Keratinocyte (primary cell): Measurements from ENCODE around the gene EVL. TPM values are rescaled to one million over a fixed set of nuclear protein-coding genes. Genes with fewer than 3 reads are reported as not detected.

Source experiments
- DNase-seq: peaks from one replicate; pipeline ENCODE4 v3.0.0-alpha.2; 2011; ENCODE audit warnings: low read depth, missing footprints, low spot score
- FAIRE-seq: peaks from 2 replicates; lab custom pipeline; 2011; peaks lifted over from hg19 to GRCh38; lab: Jason Lieb, UNC
- H2AFZ ChIP-seq: 2 replicates; pipeline ENCODE4 v1.6.0; 2012; ENCODE audit warnings: low read length, control low read depth, inconsistent platforms; ENCODE audit not compliant: control insufficient read depth
- H3K27ac ChIP-seq: 2 replicates; pipeline ENCODE4 v1.5.1; 2011; ENCODE audit warnings: low read length; ENCODE audit not compliant: control insufficient read depth, insufficient read depth
- H3K27me3 ChIP-seq: 3 replicates; pipeline ENCODE4 v1.6.0; 2011; ENCODE audit warnings: low read length; ENCODE audit not compliant: control insufficient read depth, insufficient read depth; ENCODE audit errors: extremely low read depth
- H3K36me3 ChIP-seq, 2 experiments: 2 replicates in 1 of 2; 3 replicates in 1 of 2; pipeline ENCODE4 v1.5.1; 2011; ENCODE audit warnings: low read length in 2 of 2, mild to moderate bottlenecking in 1 of 2; ENCODE audit not compliant: control insufficient read depth in 2 of 2, insufficient read depth in 2 of 2; ENCODE audit errors: extremely low read depth in 1 of 2
- H3K4me1 ChIP-seq: 3 replicates; pipeline ENCODE4 v1.5.1; 2011; ENCODE audit warnings: low read length; ENCODE audit not compliant: control insufficient read depth, insufficient read depth; ENCODE audit errors: extremely low read depth
- H3K4me2 ChIP-seq: 3 replicates; pipeline ENCODE4 v1.6.0; 2011; ENCODE audit warnings: low read depth, low read length; ENCODE audit not compliant: control insufficient read depth, insufficient read depth; ENCODE audit errors: extremely low read depth
- H3K4me3 ChIP-seq, 3 experiments: fragments of 200-600 bp in 1 of 3; sonication (generic) in 1 of 3; 2 replicates in 2 of 3; 3 replicates in 1 of 3; pipeline ENCODE4 v1.5.1; 2011 to 2016; ENCODE audit warnings: low read length in 3 of 3, mild to moderate bottlenecking in 3 of 3, control low read depth in 2 of 3, inconsistent platforms in 1 of 3, low read depth in 1 of 3, mixed read lengths in 1 of 3, mixed run types in 1 of 3, moderate library complexity in 1 of 3; ENCODE audit not compliant: control insufficient read depth in 2 of 3, insufficient read depth in 2 of 3; ENCODE audit errors: extremely low read depth in 1 of 3
- H3K79me2 ChIP-seq: 2 replicates; pipeline ENCODE4 v1.6.0; 2012; ENCODE audit warnings: low read length; ENCODE audit not compliant: control insufficient read depth, insufficient read depth
- H3K9ac ChIP-seq: 3 replicates; pipeline ENCODE4 v1.6.0; 2011; ENCODE audit warnings: low read length; ENCODE audit not compliant: control insufficient read depth, insufficient read depth; ENCODE audit errors: extremely low read depth
- H3K9me1 ChIP-seq: 3 replicates; pipeline ENCODE4 v1.6.0; 2011; ENCODE audit warnings: low read length; ENCODE audit not compliant: control insufficient read depth, insufficient read depth; ENCODE audit errors: extremely low read depth
- H3K9me3 ChIP-seq: 2 replicates; pipeline ENCODE4 v1.5.1; 2012; ENCODE audit warnings: low read depth, low read length; ENCODE audit not compliant: control insufficient read depth
- H4K20me1 ChIP-seq: 3 replicates; pipeline ENCODE4 v1.6.0; 2011; ENCODE audit warnings: low read length; ENCODE audit not compliant: control insufficient read depth, insufficient read depth; ENCODE audit errors: extremely low read depth
- CTCF ChIP-seq, 3 experiments: IDR thresholded peaks in 1 of 3; conservative IDR thresholded peaks in 1 of 3; optimal IDR thresholded peaks in 1 of 3; 2 replicates in 2 of 3; 3 replicates in 1 of 3; pipeline versions ENCODE3 to v1.5.1; 2011; ENCODE audit warnings: low read length in 3 of 3, mild to moderate bottlenecking in 3 of 3, moderate library complexity in 2 of 3, control low read depth in 1 of 3, inconsistent platforms in 1 of 3; ENCODE audit not compliant: insufficient read depth in 2 of 3; ENCODE audit errors: extremely low read depth in 1 of 3
- EZH2 ChIP-seq: IDR thresholded peaks from one replicate; pipeline ENCODE4 v1.6.1; 2012; ENCODE audit warnings: inconsistent platforms, mild to moderate bottlenecking, low read length, moderate library complexity
- dilution Hi-C: fragments of 300-500 bp; cut with MboI; formaldehyde crosslinking; loops from one replicate; pipeline ENCODE4 v1.7.0; 2020; ENCODE audit warnings: low sequenced_read_pairs; ENCODE audit not compliant: extremely low pct_ligation_motif_present
- polyA plus RNA-seq, 5 experiments: library from polyadenylated mRNA; depleted of rRNA in 3 of 5; stranded (reverse) in 3 of 5; stranded (forward) in 1 of 5; unstranded in 1 of 5; fragments of >200 nt; gene quantifications; 1 replicate in 1 of 5; 2 replicates in 3 of 5; 3 replicates in 1 of 5; pipeline versions ENCODE4 v1.2.1 to v1.2.3, GENCODE V29; 2011 to 2012; ENCODE audit warnings: missing spikeins in 2 of 5, low read depth in 1 of 5, low replicate concordance in 1 of 5

The EVL gene
- polyA plus RNA-seq, 1 donor (not counting 4 experiments of a cell fraction or from before 2014, with no cell fraction given): 12.0 TPM

- Histone ChIP-seq H3K27ac (no peak overlapping the region), H3K4me1 (peaks cover 22% of the 10 kb centered on the region), H3K4me2 (no peak overlapping the region), H3K79me2 (no peaks in the 10 kb centered on the region), H3K36me3 (no peaks in the 10 kb centered on the region), H3K27me3 (no peaks in the 10 kb centered on the region), H3K9me3 (no peaks in the 10 kb centered on the region), H2AFZ (no peak overlapping the region), H3K9ac (no peak overlapping the region), H3K4me3 (no peak overlapping the region), H3K9me1 (no peaks in the 10 kb centered on the region), H4K20me1 (no peaks in the 10 kb centered on the region)
- TF ChIP-seq CTCF (optimal IDR thresholded peaks at IDR 0.05 in 1 of 3, IDR thresholded peaks at IDR 0.05 in 1 of 3, conservative IDR thresholded peaks at IDR 0.05 in 1 of 3; ENCODE audit: extremely low read depth in 1 of 3, insufficient read depth in 2 of 3, low read length in 3 of 3) (no peak), EZH2 (no peak)
- DNase-seq: no peak
- no peak for FAIRE-seq
- dilution Hi-C loops: no loop called here
Observed at GRCh38 chr14:100146531-100147091, 81.4 kb downstream of the EVL start.

GRCh38 chr14:100147181-100147631 is 82.0 kb downstream of the EVL start:
- H3K4me2 ChIP-seq: no peak overlapping the region
- no peak for TF ChIP-seq EZH2
- no peak for TF ChIP-seq CTCF (optimal IDR thresholded peaks at IDR 0.05 in 1 of 3, IDR thresholded peaks at IDR 0.05 in 1 of 3, conservative IDR thresholded peaks at IDR 0.05 in 1 of 3; ENCODE audit: extremely low read depth in 1 of 3, insufficient read depth in 2 of 3, low read length in 3 of 3)
- H3K4me3 ChIP-seq: no peak overlapping the region
- H3K9me1 ChIP-seq: no peaks in the 10 kb centered on the region
- H3K27ac ChIP-seq: no peak overlapping the region
- no peaks in the 10 kb centered on the region for H4K20me1 ChIP-seq
- FAIRE-seq: no peak
- no peak overlapping the region for H2AFZ ChIP-seq
- no peaks in the 10 kb centered on the region for H3K9me3 ChIP-seq
- H3K36me3 ChIP-seq: no peaks in the 10 kb centered on the region
- H3K79me2 ChIP-seq: no peaks in the 10 kb centered on the region
- DNase-seq: no peak
- dilution Hi-C loops: no loop called here
- no peak overlapping the region for H3K9ac ChIP-seq
- H3K27me3 ChIP-seq: no peaks in the 10 kb centered on the region
- peaks cover 19% of the 10 kb centered on the region for H3K4me1 ChIP-seq
